Fibroblast of lung (primary cell): ENCODE results near the gene GRWD1. TPM values are rescaled to one million over a fixed set of nuclear protein-coding genes. Genes with fewer than 3 reads are reported as not detected.

Source experiments
- DNase-seq, 2 donors: peaks; one replicate each; pipeline versions ENCODE4 v3.0.0 to v3.0.0-alpha.2; 2010; ENCODE audit warnings: low read depth in 2 of 2
- H2AFZ ChIP-seq: 2 replicates; pipeline ENCODE4 v1.5.1; 2012; ENCODE audit warnings: low read length, control low read depth, inconsistent platforms
- H3K27ac ChIP-seq: 2 replicates; pipeline ENCODE4 v1.5.1; 2011; ENCODE audit warnings: low read length, control low read depth; ENCODE audit not compliant: insufficient read depth
- H3K27me3 ChIP-seq: 2 replicates; pipeline ENCODE4 v1.5.1; 2011; ENCODE audit warnings: mild to moderate bottlenecking, low read length; ENCODE audit not compliant: control insufficient read depth, insufficient read depth
- H3K36me3 ChIP-seq: 2 replicates; pipeline ENCODE4 v1.5.1; 2011; ENCODE audit warnings: low read length; ENCODE audit not compliant: control insufficient read depth, insufficient read depth
- H3K4me1 ChIP-seq: 2 replicates; pipeline ENCODE4 v1.5.1; 2011; ENCODE audit warnings: low read length; ENCODE audit not compliant: control insufficient read depth, insufficient read depth; ENCODE audit errors: extremely low read depth
- H3K4me2 ChIP-seq: 2 replicates; pipeline ENCODE4 v1.5.1; 2011; ENCODE audit warnings: low read length, control low read depth; ENCODE audit not compliant: insufficient read depth; ENCODE audit errors: extremely low read depth
- H3K4me3 ChIP-seq, 4 experiments: fragments of 200-600 bp in 1 of 4; sonication (generic) in 1 of 4; replicated peaks in 1 of 4; 2 replicates each; pipeline ENCODE4 v1.5.1; 2011 to 2016; ENCODE audit warnings: low read length in 4 of 4, low read depth in 3 of 4, mild to moderate bottlenecking in 3 of 4, control low read depth in 2 of 4, inconsistent platforms in 1 of 4, mixed read lengths in 1 of 4; ENCODE audit not compliant: insufficient read depth in 1 of 4; ENCODE audit errors: control extremely low read depth in 1 of 4
- H3K79me2 ChIP-seq: 2 replicates; pipeline ENCODE4 v1.5.1; 2012; ENCODE audit warnings: mild to moderate bottlenecking, low read length, inconsistent platforms; ENCODE audit not compliant: control insufficient read depth, insufficient read depth
- H3K9ac ChIP-seq: 2 replicates; pipeline ENCODE4 v1.5.1; 2011; ENCODE audit warnings: mild to moderate bottlenecking, low read length, control low read depth; ENCODE audit not compliant: insufficient read depth
- H3K9me3 ChIP-seq: 2 replicates; pipeline ENCODE4 v1.5.1; 2012; ENCODE audit warnings: low read depth, low read length; ENCODE audit not compliant: control insufficient read depth, insufficient read depth
- H4K20me1 ChIP-seq: 2 replicates; pipeline ENCODE4 v1.5.1; 2011; ENCODE audit warnings: low read length; ENCODE audit not compliant: control insufficient read depth, insufficient read depth; ENCODE audit errors: extremely low read depth
- EZH2 ChIP-seq: IDR thresholded peaks from 2 replicates; pipeline ENCODE4 v1.5.1; 2012; ENCODE audit warnings: low read length, control low read depth, mild to moderate bottlenecking; ENCODE audit errors: missing control alignments
- polyA plus RNA-seq, 2 donors: library from polyadenylated mRNA; depleted of rRNA in 1 of 2; stranded (reverse) in 1 of 2; unstranded in 1 of 2; fragments of >200 nt; gene quantifications; 2 replicates each; pipeline ENCODE4 v1.2.1, GENCODE V29; 2011 to 2012; ENCODE audit warnings: missing spikeins in 1 of 2
- total RNA-seq: library from RNA; depleted of rRNA; stranded (reverse); fragments of >200 nt; gene quantifications from 2 replicates; pipeline ENCODE4 v1.2.1, GENCODE V29; 2014
- TF ChIP-seq, protein P1 (sequence below), 2 donors: IDR thresholded peaks in 1 of 2; conservative IDR thresholded peaks in 1 of 2; 1 replicate in 1 of 2; 2 replicates in 1 of 2; pipeline ENCODE4 v1.5.1; 2011 to 2012; ENCODE audit warnings: low read length in 2 of 2, control low read depth in 1 of 2, inconsistent platforms in 1 of 2, low read depth in 1 of 2, mild to moderate bottlenecking in 1 of 2

The GRWD1 gene
- total and polyA plus RNA-seq, 2 donors (not counting 1 experiment from before 2014, with no cell fraction given), result 9.1 to 14.7 TPM

GRCh38 chr19:48479686-48480085, 33.9 kb downstream of the GRWD1 start:
- Histone ChIP-seq H2AFZ (no peak overlapping the region), H4K20me1 (no peaks in the 10 kb centered on the region), H3K27me3 (no peaks in the 10 kb centered on the region), H3K9me3 (no peaks in the 10 kb centered on the region), H3K36me3 (peaks cover 7% of the 10 kb centered on the region), H3K4me3 (no peak overlapping the region), H3K27ac (no peak overlapping the region), H3K4me1 (peaks cover 24% of the 10 kb centered on the region), H3K9ac (no peak overlapping the region), H3K4me2 (peak overlapping the region; percentile 44), H3K79me2 (no peaks in the 10 kb centered on the region)
- TF ChIP-seq, protein P1, sequence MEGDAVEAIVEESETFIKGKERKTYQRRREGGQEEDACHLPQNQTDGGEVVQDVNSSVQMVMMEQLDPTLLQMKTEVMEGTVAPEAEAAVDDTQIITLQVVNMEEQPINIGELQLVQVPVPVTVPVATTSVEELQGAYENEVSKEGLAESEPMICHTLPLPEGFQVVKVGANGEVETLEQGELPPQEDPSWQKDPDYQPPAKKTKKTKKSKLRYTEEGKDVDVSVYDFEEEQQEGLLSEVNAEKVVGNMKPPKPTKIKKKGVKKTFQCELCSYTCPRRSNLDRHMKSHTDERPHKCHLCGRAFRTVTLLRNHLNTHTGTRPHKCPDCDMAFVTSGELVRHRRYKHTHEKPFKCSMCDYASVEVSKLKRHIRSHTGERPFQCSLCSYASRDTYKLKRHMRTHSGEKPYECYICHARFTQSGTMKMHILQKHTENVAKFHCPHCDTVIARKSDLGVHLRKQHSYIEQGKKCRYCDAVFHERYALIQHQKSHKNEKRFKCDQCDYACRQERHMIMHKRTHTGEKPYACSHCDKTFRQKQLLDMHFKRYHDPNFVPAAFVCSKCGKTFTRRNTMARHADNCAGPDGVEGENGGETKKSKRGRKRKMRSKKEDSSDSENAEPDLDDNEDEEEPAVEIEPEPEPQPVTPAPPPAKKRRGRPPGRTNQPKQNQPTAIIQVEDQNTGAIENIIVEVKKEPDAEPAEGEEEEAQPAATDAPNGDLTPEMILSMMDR (conservative IDR thresholded peaks at IDR 0.05 in 1 of 2, IDR thresholded peaks at IDR 0.05 in 1 of 2; ENCODE audit: low read depth in 1 of 2, low read length in 2 of 2), result no peak
- TF ChIP-seq EZH2, result no peak
- DNase-seq, result no peak

DNA sequence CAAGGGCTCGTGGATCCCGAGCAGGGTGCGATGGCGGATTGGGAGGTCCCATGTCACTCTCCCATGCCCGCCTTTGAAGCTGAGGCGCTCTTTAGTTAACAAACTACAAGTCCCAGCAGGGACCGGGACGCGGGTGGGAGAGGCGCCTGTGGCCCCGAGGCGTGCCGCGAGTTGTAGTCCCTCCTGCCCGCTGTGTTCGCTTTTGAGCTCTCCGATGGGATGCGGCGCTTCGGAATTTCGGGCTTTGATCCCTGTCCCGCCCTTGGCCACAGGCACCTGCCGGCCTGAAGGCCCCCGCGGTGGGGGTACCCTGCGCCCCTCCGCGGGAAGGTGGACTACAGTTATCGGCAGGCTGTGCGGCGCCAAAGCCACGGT, 34.4 kb downstream of the GRWD1 start:
- Histone ChIP-seq H4K20me1 (no peaks in the 10 kb centered on the region), H3K79me2 (no peaks in the 10 kb centered on the region), H3K9me3 (no peaks in the 10 kb centered on the region), H3K27me3 (no peaks in the 10 kb centered on the region), H3K36me3 (peaks cover 6% of the 10 kb centered on the region), H3K4me3 (peak overlapping the region in 3 of 4 experiments; percentile 11 to 51 (median 32)), H3K4me1 (peaks cover 24% of the 10 kb centered on the region), H3K4me2 (peak overlapping the region; percentile 44), H3K9ac (peak overlapping the region; percentile 43), H2AFZ (no peak overlapping the region), H3K27ac (peak overlapping the region; percentile 50)
- DNase-seq, result peak in 1 of 2 donors; percentile 29
- no peak for TF ChIP-seq EZH2
- TF ChIP-seq, protein P1 (conservative IDR thresholded peaks at IDR 0.05 in 1 of 2, IDR thresholded peaks at IDR 0.05 in 1 of 2; ENCODE audit: low read depth in 1 of 2, low read length in 2 of 2), result no peak

DNA sequence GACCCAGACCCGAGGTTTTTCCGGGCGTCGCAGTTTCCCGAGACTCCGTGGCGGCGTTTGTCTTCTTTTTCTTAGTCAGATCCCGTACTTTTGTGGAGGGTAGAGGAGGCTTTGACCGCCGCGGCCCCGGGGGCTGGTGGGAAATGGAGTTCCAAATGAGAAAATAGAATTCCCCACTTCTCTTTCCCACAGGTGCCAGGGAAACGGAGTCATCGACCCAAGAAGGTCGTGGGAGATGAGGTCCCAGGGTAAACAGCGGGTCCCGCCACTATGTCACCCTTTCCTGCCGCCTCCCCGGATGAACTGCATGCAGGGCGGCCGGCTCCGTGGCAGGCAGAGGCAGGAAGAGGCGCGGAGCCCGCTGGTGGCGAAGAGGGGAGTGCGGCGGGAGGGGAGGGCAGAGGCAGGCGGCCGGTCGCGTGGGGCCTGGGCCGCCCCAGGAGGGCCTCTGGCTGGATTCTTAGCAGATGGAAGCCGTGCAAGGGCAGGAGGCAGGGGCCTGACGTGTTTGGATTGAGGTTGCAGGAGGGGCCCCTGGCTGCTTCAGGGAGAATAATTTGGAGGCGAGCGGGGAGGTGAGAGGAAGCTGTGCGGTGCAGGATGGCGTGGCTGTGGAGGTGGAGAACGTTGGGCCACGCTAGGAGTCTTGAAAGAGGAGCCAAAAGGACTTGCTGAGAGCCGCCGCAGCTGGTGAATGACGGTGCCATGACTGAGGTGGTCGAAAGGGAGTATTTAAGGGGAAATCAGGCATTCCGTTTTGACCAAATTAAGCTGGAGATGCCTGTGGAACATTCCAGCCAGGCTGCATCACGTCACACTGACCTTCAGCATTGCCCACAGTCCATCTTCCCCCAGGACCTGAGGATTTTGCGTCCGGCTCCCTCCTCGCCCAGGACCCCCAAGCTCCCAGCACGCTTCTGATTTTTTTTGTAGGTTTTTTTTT, 35.0 kb downstream of the GRWD1 start:
- Histone ChIP-seq H3K4me2 (peak overlapping the region; percentile 44), H3K4me1 (peaks cover 24% of the 10 kb centered on the region), H3K27ac (peak overlapping the region; percentile 50), H3K9ac (peak overlapping the region; percentile 43), H3K79me2 (no peaks in the 10 kb centered on the region), H3K36me3 (peaks cover 1% of the 10 kb centered on the region), H3K27me3 (no peaks in the 10 kb centered on the region), H3K4me3 (peak overlapping the region in 3 of 4 experiments; percentile 11 to 51 (median 32)), H2AFZ (no peak overlapping the region), H3K9me3 (no peaks in the 10 kb centered on the region), H4K20me1 (no peaks in the 10 kb centered on the region)
- TF ChIP-seq EZH2, result no peak
- TF ChIP-seq, protein P1 (conservative IDR thresholded peaks at IDR 0.05 in 1 of 2, IDR thresholded peaks at IDR 0.05 in 1 of 2; ENCODE audit: low read depth in 1 of 2, low read length in 2 of 2), result no peak
- peak; percentile 48 to 67 for DNase-seq
